ENCODE results near the gene GRHL1. TPM values are rescaled to one million over a fixed set of nuclear protein-coding genes. Genes with fewer than 3 reads are reported as not detected.

The GRHL1 gene
- total and polyA plus RNA-seq, 2 of the 8 experiments (the other 6 are each of a cell fraction or from before 2014, with no cell fraction given) = 1.3 to 3.6 TPM

- no peak overlapping the region for H2AK5ac ChIP-seq (ENCODE audit: low read depth, low read length)
Observed at GRCh38 chr2:10022445-10022844, 71.0 kb downstream of the GRHL1 start.

More at GRCh38 chr2:10022445-10022844, 71.0 kb downstream of the GRHL1 start:
- Histone ChIP-seq H3K9ac (replicated peaks in 1 of 4; ENCODE audit: extremely low read depth in 1 of 4, low read depth in 3 of 4, low read length in 3 of 4) (no peak overlapping the region), H2BK120ac (replicated peaks; ENCODE audit: low read depth, low read length) (no peak overlapping the region), H2BK12ac (ENCODE audit: low read depth, low read length) (no peak overlapping the region), H3K36me3 (ENCODE audit: control insufficient read depth in 2 of 4, insufficient read depth in 4 of 4, low read length in 3 of 4) (no peaks in the 10 kb centered on the region), H4K5ac (ENCODE audit: insufficient read length, low read depth, low read length) (no peak overlapping the region), H3K79me2 (ENCODE audit: control insufficient read depth in 1 of 2, insufficient read depth in 2 of 2, low read length in 2 of 2) (no peaks in the 10 kb centered on the region), H3K27ac (ENCODE audit: low read depth, low read length) (no peak overlapping the region), H4K91ac (replicated peaks; ENCODE audit: insufficient read length, low read length) (no peak overlapping the region), H3K4me1 (replicated peaks in 1 of 4; ENCODE audit: control insufficient read depth in 3 of 4, insufficient read depth in 4 of 4, low read length in 3 of 4) (no peaks in the 10 kb centered on the region), H4K20me1 (replicated peaks in 1 of 2; ENCODE audit: control insufficient read depth in 1 of 2, insufficient read depth in 2 of 2, low read length in 2 of 2) (no peaks in the 10 kb centered on the region), H3K4me2 (ENCODE audit: insufficient read depth in 1 of 2, low read depth in 2 of 2, low read length in 2 of 2) (no peak overlapping the region), H3K27me3 (replicated peaks in 1 of 4; ENCODE audit: control insufficient read depth in 3 of 4, extremely low read depth in 1 of 4, insufficient read depth in 3 of 4, low read length in 3 of 4) (no peaks in the 10 kb centered on the region), H3K23ac (ENCODE audit: insufficient read length) (no peak overlapping the region), H3K14ac (ENCODE audit: insufficient read length) (no peak overlapping the region), H3K23me2 (ENCODE audit: low read depth, low read length) (no peaks in the 10 kb centered on the region), H2AFZ (ENCODE audit: low read length) (no peak overlapping the region), H2BK20ac (ENCODE audit: low read length) (no peak overlapping the region), H2BK5ac (ENCODE audit: low read depth, low read length) (no peak overlapping the region), H2BK15ac (ENCODE audit: low read length) (no peak overlapping the region), H4K8ac (ENCODE audit: extremely low read depth, insufficient read depth, low read length) (no peak overlapping the region), H3K79me1 (ENCODE audit: low read depth, low read length) (no peaks in the 10 kb centered on the region), H3K56ac (replicated peaks; ENCODE audit: insufficient read length, low read depth, low read length) (no peak overlapping the region), H3K18ac (ENCODE audit: extremely low read depth, low read length) (no peak overlapping the region), H3K9me3 (ENCODE audit: insufficient read depth in 2 of 2, low read depth in 1 of 2, low read length in 1 of 2) (no peaks in the 10 kb centered on the region), H3K4me3 (ENCODE audit: extremely low read depth in 1 of 4, insufficient read depth in 2 of 4, low read depth in 3 of 4, low read length in 4 of 4) (no peak overlapping the region), H3K4ac (replicated peaks; ENCODE audit: insufficient read length, low read depth, low read length) (no peak overlapping the region)
- DNase-seq (ENCODE audit: low read depth in 1 of 2, low spot score in 2 of 2) (no peak), FAIRE-seq (no peak)
- WGBS, 2 experiments (ENCODE audit: extremely low coverage in 1 of 2, insufficient coverage in 1 of 2, insufficient read length in 1 of 2, insufficient replicate concordance in 2 of 2, low coverage in 1 of 2, low lambda C conversion rate in 2 of 2, missing lambda C conversion rate in 1 of 2) = 95% methylated on average over 4 of the region's 4 CpGs; no CpG with 5 or more reads in 1 of the 2 experiments
- ChIA-PET POLR2A (ENCODE audit: partially characterized antibody) (no interaction called here), CTCF (ENCODE audit: partially characterized antibody) (interaction anchor here (0.7 to 3.5 kb wide), 7 partner anchors 11 to 245 kb away, joined by 3 to 33 read pairs (median 4); no protein-coding TSS in a partner anchor)
- TF ChIP-seq CHD2 (IDR thresholded peaks at IDR 0.05; ENCODE audit: low read length) (no peak), MAX (IDR thresholded peaks at IDR 0.05) (no peak), RAD21 (IDR thresholded peaks at IDR 0.05 in 1 of 2, conservative IDR thresholded peaks at IDR 0.05 in 1 of 2; ENCODE audit: low read depth in 2 of 2, low read length in 2 of 2) (0 out of 4 replicates have a peak, but pooled peaks of 1 of the 2 experiments have one; percentile 1), KDM5A (IDR thresholded peaks at IDR 0.05; ENCODE audit: low read length) (no peak)
- TF ChIP-seq, protein P1, sequence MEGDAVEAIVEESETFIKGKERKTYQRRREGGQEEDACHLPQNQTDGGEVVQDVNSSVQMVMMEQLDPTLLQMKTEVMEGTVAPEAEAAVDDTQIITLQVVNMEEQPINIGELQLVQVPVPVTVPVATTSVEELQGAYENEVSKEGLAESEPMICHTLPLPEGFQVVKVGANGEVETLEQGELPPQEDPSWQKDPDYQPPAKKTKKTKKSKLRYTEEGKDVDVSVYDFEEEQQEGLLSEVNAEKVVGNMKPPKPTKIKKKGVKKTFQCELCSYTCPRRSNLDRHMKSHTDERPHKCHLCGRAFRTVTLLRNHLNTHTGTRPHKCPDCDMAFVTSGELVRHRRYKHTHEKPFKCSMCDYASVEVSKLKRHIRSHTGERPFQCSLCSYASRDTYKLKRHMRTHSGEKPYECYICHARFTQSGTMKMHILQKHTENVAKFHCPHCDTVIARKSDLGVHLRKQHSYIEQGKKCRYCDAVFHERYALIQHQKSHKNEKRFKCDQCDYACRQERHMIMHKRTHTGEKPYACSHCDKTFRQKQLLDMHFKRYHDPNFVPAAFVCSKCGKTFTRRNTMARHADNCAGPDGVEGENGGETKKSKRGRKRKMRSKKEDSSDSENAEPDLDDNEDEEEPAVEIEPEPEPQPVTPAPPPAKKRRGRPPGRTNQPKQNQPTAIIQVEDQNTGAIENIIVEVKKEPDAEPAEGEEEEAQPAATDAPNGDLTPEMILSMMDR (IDR thresholded peaks at IDR 0.05; ENCODE audit: control extremely low read depth in 1 of 3, insufficient read depth in 1 of 3, low read depth in 1 of 3, low read length in 3 of 3) = peak in 1 of 3 experiments; percentile 1; a peak in 1 of 4 replicates
- TF ChIP-seq, protein P2, sequence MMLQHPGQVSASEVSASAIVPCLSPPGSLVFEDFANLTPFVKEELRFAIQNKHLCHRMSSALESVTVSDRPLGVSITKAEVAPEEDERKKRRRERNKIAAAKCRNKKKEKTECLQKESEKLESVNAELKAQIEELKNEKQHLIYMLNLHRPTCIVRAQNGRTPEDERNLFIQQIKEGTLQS (IDR thresholded peaks at IDR 0.05; ENCODE audit: insufficient read depth, low read depth, low read length) = no peak

All from H1 (cell line).